ENCODE measurements around the gene KLHL29. TPM values are rescaled to one million over a fixed set of nuclear protein-coding genes. Genes with fewer than 3 reads are reported as not detected.

KLHL29 gene
- total RNA-seq, 1 experiment from 2014 or later = 16.7 TPM

- no peak for TF ChIP-seq ZBTB33 (IDR thresholded peaks at IDR 0.05; ENCODE audit: extremely low read depth, insufficient replicate concordance, low read length)
- TF ChIP-seq POLR2AphosphoS5 (IDR thresholded peaks at IDR 0.05; ENCODE audit: low read depth, low read length) = no peak
Measured at GRCh38 chr2:23664066-23664788, 279.2 kb downstream of the KLHL29 start (continued).

- ChIA-PET RAD21 (ENCODE audit: low non-redundant PET in 1 of 2, low total read pairs in 2 of 2, uncharacterized antibody in 2 of 2, unreplicated experiment in 2 of 2) (no interaction called here), POLR2A (no interaction called here), CTCF (no interaction called here)
- Histone ChIP-seq H3K4me3 (replicated peaks in 1 of 2; ENCODE audit: low read depth in 1 of 2, low read length in 2 of 2) (no peak overlapping the region), H3K9me3 (ENCODE audit: control insufficient read depth in 1 of 2, insufficient read depth in 1 of 2, low read depth in 1 of 2, low read length in 2 of 2) (no peaks in the 10 kb centered on the region), H2AFZ (ENCODE audit: low read depth, low read length, poor library complexity, severe bottlenecking) (no peak overlapping the region), H3K4me2 (ENCODE audit: low read length) (no peak overlapping the region), H3K79me2 (ENCODE audit: insufficient read depth, low read length) (no peaks in the 10 kb centered on the region), H3K36me3 (ENCODE audit: control insufficient read depth in 1 of 2, insufficient read depth in 2 of 2, low read length in 2 of 2) (no peaks in the 10 kb centered on the region), H3K9ac (ENCODE audit: low read length) (no peak overlapping the region), H3K4me1 (ENCODE audit: control insufficient read depth in 1 of 2, insufficient read depth in 2 of 2, low read length in 2 of 2) (no peaks in the 10 kb centered on the region), H4K20me1 (ENCODE audit: insufficient read depth) (no peaks in the 10 kb centered on the region), H3K9me2 (ENCODE audit: insufficient read depth) (no peaks in the 10 kb centered on the region), H3K27ac (ENCODE audit: low read depth, low read length) (no peak overlapping the region), H3K27me3 (ENCODE audit: insufficient read depth, low read length) (no peaks in the 10 kb centered on the region)
- intact Hi-C loops (cut with micrococcal nuclease) = no loop called here
- BruUV-seq (replicated peaks) = no TSS peak
- ATAC-seq = no peak
- DNase-seq (ENCODE audit: low read depth, low spot score) = no peak
- no peak for TF ChIP-seq ZBTB33 (IDR thresholded peaks at IDR 0.05; ENCODE audit: extremely low read depth, insufficient replicate concordance, low read length)
- TF ChIP-seq EZH2 (IDR thresholded peaks at IDR 0.05) = no peak
- no peak for TF ChIP-seq YY1 (IDR thresholded peaks at IDR 0.05; ENCODE audit: extremely low read depth, insufficient replicate concordance, low read depth, low read length)
- TF ChIP-seq EZH2phosphoT487 (IDR thresholded peaks at IDR 0.05; ENCODE audit: borderline replicate concordance) = no peak
- TF ChIP-seq CTCF (IDR thresholded peaks at IDR 0.05 in 2 of 3, conservative IDR thresholded peaks at IDR 0.05 in 1 of 3; ENCODE audit: borderline replicate concordance in 1 of 3, insufficient read depth in 1 of 3, low read depth in 2 of 3, low read length in 2 of 3) = no peak
- TF ChIP-seq SIN3A (IDR thresholded peaks at IDR 0.05; ENCODE audit: low read depth) = no peak
- TF ChIP-seq CBX3 (IDR thresholded peaks at IDR 0.05; ENCODE audit: low read depth) = no peak
- no peak for TF ChIP-seq TCF7L2 (IDR thresholded peaks at IDR 0.05; ENCODE audit: borderline replicate concordance, extremely low read depth, insufficient read depth, insufficient read length)
- no peak for TF ChIP-seq FOSL1 (IDR thresholded peaks at IDR 0.05; ENCODE audit: low read depth)
- no peak for TF ChIP-seq ELF1 (IDR thresholded peaks at IDR 0.05; ENCODE audit: borderline replicate concordance, low read depth)
- TF ChIP-seq MAX (IDR thresholded peaks at IDR 0.05) = no peak
Measured at GRCh38 chr2:23666241-23666979, 281.4 kb downstream of the KLHL29 start.
